Activated T-cell treated with anti-CD3 and anti-CD28 coated beads for 48 hours (primary cell): Measurements from ENCODE around the gene ASB16.

Experiments used
- DNase-seq: peaks from one replicate; pipeline ENCODE4 v3.0.0-alpha.2; 2020; ENCODE audit warnings: low read depth

The ASB16 gene

DNA sequence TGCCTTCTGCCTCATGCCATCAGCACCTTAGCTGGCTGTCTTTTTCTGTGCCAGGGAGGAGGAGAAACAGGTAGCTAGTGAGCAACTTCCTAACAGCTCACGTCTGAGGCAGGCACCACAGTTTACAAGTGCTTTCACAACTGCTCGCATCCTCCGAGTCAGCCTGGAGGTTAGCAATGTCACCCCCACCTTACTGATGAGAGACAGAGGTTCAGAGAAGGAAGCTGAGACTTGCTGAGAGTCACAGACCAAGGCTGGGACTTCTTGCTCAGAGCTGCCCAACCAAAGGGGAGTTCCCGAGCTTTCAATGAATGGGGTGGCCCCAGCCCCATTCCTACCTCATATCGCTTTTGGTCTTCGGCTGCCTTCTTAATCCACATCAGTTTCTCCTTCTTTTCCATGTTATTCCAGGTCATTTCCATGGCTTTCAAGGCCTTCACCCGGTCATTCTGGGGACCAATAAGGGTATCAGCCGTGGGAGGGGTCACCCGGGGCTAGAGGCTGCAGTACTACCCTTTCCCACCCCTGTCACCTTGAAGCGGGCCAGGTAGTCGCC lies 39.4 kb downstream of the ASB16 start:
- peak; percentile 50 for DNase-seq

DNA sequence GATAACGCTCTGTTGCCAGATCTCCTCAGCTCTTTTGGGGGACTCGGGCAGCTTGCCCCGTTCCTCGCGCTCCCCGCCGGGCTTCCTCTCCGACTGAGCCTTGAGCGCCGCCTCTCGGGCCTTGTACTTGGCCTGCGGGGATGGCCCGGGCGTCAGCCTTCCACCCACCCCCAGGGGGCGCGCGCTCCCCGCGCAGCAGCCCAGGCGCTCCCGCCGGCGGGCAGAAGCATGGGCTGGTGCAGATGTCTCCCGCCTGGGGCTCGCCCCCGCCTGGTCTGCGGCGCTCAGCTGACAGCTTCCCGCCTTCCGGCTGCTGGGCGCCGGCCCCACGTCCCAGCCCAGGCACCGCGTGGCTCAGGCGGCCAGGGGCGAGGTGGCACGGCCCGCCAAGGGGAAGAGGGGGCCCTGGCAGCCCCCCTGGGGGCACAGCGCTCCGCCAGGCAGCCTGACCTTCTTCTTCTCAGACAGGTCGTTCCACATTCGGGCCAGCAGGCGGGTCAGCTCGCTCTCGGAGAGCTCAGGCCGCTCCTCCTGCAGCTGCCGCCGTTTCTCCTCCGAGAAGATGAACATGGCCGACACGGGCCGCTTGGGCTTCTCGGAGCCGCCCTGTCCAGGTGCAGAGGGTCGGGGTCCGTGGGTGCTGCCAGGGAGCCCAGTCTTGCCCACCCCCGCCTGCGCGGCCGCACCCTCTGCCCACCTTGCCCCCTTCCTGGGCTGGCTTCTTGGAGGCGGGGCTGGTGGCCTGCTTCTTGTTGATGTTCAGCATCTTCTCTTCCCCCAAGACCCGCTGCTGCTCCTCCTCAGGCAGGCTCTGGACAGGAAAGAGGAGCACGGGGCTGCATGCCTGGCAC lies 40.1 kb downstream of the ASB16 start:
- peak; percentile 95 for DNase-seq

DNA sequence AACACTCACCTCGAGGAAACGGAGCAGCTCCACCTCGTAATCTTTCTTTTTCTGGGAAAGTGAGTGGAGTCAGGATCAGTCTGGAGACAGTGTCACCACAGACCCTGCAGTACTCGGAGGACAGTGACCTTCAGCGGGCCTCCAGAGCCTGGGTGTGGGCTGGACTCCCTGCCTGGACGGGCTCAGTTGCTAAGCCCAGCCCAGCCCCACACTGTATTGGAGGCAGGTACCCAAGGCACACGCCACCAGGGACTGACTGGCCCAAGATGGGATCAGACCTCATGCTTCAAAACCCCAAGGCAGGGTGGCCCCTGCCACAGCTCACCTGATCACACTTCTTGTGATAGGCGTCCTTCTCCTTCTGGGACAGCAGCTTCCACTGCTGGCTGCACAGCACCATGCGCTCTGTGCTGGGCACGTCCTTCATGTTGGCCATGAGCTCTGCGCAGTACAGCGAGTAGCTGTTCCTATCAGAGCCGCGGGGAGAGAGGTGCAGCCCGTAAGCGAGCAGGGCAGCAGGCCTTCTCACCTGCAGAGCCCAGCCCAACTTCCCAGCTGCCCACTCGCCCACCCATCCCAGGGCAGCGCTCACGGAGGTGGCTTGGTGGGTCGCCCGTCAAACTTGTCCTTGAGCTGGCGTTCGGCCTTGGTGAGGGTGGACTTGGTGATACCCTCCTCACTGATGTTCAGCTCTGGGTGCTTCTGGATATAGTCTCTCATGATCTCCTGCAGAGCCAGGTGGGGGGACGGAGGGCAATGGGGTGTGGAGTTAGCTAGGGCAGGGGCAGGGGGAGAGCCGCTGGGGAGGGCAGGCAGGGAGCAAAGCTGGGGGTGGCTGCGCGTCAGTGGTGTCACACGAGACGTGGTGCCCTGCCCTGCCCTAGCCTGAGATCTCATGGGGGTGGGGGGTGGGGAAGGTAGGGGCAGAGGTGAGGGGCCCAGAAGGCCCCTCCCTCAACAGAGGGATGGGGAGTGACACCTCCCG lies 41.1 kb downstream of the ASB16 start:
- no peak for DNase-seq

DNA sequence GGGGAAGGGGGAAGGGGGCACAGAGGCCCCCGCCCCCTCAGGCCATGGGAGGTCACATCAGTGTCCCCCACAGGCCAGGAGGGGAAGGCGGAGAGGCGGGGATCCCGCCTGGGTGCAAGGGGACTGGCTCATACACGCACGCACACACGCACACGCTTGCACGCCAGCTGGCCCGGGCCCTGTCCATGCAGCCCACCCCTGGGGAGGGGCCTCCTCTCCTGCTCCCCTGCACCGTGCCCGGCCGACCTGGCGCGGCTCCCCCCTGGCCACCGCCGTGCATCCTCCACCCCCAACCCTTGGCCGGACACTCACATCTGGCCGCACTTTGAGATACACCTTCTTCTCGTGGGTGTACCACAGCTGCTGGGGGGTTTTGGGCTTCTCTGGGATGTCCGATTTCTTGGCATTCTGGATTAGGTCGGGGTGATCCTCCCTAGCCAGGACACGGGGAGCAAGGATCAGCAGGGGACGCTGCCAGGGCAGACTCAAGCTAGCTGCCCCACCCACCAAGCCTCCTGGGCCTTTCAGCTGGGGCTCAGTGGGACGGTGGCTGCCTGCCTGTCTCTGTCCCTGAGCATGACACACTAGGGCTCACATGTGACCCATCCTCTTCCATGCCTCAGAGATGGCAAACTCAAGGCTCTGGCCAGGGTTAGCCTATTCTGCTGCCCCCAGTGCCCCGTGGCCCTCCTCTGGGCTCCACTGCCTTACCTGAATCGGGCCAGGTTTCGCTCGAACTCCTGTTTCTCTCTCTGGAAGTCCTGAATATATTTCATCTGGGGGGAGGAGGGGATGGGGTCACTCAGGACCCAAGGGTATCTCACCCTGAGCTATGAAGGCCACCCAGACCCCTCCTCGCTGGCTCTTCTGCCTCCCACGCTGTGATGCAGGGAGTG lies 42.3 kb downstream of the ASB16 start:
- DNase-seq, result no peak

DNA sequence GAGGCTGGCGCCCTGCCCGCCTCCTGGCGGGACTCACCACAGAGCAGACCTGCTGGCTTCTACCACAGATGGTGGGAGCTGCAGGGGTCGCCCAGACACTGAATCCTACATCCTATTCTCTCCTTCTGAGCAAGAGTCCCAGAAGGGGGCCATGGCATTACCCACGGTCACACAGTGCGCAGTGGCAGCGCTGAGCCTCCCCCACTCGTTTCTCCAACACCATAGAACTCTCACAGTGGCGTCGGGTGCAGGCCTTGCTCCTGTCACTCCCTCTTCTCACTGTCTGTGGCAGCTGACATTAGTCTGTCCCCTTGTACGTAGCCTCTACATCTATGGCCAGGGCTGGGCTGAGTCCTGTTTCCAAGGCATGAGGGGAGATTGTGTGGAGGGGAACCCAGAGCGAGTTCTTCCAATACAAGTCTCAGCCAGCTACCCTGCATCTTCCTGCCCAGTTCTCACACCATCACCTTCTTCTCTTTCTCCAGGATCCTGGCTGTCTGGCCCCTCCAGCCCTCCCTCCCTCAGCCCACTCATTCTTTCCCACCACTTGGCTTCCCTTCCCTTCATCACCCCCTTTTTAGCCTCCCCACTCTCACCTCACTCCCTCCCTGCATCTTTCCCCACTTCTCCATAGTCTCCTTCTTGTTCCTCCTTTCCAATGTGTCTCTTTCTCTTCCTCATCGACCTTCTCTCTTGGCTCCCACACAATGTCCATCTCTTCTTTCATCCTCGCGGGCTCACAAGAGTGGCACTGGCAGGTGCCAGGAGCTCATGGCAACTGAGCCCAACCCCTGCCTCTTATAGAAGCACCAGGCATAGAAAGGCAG lies 43.1 kb downstream of the ASB16 start:
- no peak for DNase-seq

DNA sequence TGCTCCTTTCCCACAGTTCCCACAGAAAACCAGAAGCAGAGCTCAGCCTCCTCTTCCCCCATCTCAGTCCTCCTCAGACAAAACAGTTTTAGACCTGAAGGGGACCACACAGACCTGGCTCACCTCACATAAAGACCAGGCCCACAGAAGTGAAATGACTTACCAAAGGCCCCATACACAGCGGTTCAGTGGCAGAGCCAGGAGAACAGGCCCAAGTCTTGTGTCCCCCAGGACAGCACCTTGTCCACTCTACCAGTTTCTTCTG lies 43.7 kb downstream of the ASB16 start:
- no peak for DNase-seq

DNA sequence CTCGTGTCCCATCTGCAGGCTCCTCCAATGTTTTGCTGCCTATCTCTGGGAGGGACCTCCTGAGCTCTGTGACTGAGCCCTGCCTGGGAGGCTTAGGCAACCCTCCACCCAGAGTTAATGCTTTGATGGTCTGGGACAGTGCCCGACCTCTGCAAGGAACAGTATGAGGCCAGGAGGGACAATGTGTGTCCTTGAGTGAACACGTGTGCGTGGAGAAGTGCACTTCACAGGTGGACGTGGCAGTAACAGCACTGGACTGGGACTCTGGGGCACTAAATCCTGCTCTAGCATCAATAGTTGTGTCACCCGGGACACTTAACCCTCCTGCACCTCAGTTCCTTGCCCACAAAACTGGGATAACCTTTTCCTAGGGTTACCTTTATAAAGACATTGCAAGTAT lies 44.4 kb downstream of the ASB16 start:
- no peak for DNase-seq

DNA sequence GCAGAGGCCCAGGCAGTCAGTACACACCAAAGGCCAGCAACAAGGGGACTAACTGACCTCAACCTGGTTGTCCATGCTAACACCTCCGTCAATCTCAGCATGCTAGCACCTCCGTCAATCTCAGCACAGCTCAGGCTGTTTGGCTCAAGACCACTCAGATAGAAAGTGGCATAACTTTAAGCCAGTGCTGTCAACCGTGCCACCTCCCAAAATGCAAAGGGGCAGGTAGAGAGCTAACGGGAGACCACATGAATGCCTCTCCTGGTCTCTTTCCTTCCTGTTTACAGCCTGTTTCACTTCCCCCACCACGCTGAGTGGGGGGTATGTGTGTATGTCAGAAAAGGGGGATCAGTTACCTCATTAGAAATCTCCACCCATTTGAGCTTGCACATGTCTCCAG lies 45.7 kb downstream of the ASB16 start:
- no peak for DNase-seq

DNA sequence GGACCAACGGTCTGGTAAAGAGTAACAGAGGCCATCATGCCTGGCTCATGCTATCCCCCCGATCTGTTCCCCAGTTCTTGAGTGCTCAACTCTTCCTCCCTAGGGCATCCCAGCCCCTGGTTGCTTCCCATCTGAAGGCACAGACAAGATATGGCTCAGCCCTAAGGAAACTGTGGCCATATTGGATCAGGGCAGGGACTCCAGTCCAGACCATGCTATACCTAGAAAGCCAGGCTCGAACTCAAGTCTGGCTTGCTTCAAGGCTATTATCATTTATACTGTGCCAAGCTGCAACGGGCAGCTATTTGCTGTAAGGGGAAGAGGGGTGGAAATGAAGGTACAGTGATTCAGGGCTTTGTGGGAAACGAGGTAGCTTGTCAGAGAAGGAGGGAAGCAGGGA lies 46.2 kb downstream of the ASB16 start:
- no peak for DNase-seq

DNA sequence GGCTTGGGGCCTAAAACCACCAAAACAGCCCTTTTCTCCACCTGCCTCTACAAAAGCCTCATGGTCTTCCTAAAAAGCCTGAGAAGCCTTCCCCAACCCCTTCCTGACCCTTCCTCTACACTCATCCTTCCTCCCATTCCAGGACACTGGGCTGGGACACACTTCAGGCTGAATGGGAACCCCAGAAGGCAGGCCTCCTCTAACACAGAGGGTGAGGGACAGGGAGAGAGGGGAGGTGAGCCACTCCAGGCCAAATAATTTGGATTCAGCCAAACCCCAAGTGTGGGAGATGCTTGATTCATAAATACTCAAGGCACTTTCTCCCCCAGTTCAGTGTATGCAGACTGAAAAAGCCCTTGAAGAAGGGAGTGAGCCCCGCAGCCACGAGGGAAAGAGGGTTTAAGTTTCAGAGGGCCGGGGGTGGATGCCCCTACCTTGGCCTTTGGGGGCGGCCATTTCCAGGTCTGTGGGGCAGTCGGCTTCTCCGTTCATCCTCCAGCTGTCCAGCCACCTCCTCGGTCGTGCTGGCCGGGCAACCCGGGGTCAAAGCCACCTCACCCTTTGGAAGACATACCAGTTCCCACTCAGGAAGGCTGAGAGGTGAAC lies 47.3 kb downstream of the ASB16 start:
- DNase-seq, result no peak

DNA sequence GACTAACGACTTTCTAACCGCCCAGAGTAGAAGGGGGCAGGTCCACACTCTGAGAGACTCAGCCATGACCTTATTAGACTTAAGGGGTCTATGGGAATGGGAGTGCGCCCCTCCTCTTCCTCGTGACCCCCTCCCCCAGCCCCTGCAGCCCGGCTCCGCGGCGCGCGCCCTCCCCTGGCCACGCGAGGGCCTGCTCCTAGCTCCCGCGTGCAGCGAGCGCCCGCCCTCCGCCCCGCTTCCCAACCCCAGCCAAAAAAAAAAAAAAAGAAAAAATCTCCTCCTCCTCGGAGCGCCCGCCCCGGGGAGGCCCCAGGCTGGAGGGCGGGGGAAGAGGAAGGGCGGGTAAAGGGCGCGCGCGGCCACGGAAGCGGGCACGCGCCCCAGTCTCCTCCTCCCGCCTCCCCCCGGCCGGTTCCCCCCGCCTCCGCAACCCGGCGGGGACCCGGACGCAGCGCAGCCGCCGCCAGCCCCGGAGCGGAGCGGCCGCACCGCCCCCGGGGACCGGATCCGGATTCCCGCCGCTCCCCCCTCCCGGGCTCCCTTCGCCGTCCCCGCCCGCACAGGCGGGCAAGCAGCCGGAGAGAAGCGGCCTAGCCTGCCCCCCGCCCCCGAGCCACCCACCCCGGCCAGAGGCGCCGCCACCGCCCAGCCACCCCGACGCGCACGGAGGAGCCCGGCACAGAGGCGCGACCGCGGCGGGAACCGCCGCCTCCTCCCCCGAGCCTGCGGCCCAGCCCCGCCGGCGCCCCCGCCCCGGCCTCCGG lies 48.0 kb downstream of the ASB16 start:
- DNase-seq, result peak; percentile 90

DNA sequence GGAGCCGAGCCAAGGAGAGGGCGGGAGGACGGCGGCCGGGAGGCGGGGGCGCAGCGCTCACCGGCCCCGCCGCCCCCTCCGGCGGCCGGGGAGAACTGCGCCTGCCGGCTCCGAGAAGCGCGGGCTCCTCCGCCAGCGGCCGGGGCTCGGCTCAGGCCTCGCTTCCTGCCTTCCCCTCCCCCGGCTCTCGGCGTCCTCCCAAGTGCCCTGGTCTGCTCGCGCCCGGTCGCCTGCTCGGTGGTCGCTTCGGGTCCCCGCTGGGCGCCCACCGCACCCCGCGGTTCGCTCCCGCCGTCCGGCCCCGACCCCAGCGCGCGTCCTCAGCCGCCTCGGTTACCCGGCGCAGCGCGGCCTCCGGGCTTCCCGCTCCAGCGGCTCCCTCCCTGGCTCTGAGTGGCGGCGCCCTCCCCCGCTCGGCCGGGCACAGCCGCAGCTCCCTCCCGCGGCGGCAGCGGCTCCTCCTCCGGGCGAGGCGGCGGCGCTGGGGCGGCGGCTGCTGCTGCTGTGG lies 48.7 kb downstream of the ASB16 start:
- peak; percentile 74 for DNase-seq

DNA sequence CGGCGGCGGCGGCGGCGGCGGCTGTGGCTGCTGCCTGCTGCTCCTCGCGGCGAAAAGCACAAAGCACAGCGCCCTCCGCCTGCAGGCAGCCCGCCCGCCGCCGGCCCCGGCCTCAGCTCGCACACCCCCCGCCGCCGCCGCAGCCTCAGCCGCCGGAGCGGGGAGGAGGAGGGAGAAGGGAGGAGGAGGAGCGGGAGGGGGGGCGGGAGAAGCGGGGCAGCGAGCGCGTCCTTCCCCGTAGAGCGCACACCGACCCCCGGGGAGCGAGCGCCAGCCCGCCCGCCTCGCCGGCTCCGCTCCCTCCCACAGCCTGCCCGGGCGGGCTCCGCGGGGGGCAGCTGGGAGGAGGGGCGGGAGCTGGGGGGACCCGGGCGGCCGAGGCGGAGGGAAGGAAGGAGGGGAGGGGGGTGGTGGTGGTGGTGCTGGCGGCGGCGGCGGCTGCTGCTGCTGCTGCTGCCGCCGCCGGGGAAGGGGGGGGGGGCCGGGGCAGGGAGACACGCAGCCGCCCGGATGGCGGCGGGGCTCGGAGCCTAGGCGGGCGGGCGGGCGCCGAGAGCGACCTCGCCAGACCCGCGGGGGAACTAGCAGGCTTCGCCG lies 49.2 kb downstream of the ASB16 start, which contains the start of gene UBTF:
UBTF (minus strand) TSS at position 60 of the 597 bp plus-strand sequence. CDS start 1,446 bp downstream, outside the sequence.
- DNase-seq, result peak; percentile 59

DNA sequence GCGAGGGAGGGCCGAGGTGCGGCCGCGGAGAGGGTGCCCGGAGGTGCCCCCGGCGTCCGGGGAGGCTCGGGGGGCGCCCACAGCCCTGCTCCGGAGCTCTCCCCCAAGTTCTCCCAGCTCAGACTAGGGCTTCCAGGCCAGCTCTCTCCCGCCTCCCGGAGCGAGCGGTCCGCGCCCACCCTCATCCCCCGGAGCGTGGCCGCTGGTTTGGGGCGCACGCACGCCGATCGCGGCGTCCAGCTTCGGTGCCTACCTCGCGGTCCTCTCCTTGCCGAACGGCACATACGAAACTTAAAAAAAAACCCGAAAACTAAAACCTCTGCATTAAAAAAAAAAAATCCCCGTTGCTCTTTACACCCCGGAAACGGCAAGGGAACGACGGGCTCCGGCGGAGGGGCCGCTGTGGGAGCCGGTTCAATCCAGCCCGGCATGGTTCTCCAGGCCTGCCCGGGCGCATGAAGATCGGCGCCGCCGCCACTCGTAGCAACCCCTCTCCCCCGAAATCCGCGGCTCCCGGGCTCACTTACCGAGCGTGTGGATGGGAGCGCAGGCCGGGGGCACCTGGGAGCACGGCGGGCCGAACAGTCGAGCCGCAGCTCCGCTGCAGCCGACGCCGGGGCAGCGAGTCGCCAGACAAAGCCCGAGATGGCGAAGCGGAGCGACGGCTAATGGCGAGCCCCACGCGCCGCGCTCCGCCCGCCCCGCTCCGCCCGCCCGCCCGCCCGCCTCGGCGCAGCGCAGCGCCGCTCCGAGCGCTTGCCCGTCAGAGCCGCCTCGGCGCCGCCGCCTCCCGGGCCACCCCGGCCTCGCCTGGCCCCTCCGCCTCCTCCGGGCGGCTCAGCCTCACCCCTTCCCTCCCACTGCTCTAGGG lies 49.9 kb downstream of the ASB16 start:
- no peak for DNase-seq

DNA sequence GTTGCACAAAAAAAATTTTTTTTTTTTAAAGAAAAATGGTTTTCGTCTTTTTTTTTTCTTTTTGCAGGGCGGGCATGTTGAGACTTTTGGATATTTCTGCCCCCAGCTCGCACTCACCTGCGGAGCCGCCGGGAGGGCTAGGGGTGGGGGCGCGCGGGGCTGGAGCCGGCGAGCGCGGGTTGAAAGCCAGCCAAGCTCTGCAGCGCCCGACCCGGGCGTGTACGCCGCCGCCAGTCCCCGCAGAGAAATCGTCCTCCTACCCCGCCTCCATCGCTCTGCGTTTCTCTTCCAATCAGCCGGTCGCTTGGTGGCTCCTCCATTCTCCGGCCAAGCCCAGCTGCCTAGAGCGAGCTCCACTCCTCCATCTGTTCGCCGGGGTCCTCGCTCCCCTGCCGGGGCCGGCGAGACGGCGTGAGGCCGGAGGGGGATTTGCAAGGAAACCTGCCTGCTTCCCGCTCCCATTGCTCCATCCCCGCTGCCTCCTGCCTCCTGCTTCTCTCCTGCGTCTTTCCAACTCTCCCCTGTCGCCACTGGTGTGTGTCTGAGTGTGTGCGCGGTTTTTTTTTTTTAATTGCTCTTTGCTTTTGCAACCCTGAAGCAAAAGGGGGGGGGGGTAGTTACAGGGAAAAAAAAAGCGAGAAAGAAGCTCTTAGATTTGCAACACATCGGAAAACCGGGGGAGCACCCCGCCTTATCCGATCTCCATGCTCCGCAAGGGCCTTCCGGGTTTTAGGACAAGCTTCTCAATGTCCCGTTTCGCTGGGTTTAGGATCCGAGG lies 50.8 kb downstream of the ASB16 start:
- DNase-seq, result peak; percentile 59

DNA sequence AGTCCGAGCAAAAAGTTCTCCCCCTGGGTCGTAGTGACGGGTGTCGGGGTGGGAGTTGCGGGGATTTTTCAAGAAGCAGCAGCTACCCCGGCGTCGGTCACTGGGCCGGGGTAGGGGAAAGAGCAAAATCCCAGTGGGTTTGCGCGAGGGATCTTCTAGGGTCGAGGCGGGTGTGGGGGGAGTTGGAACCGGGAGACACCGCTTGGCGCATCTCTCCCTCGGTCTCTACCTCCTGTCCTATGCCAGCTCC lies 51.3 kb downstream of the ASB16 start:
- DNase-seq, result no peak

DNA sequence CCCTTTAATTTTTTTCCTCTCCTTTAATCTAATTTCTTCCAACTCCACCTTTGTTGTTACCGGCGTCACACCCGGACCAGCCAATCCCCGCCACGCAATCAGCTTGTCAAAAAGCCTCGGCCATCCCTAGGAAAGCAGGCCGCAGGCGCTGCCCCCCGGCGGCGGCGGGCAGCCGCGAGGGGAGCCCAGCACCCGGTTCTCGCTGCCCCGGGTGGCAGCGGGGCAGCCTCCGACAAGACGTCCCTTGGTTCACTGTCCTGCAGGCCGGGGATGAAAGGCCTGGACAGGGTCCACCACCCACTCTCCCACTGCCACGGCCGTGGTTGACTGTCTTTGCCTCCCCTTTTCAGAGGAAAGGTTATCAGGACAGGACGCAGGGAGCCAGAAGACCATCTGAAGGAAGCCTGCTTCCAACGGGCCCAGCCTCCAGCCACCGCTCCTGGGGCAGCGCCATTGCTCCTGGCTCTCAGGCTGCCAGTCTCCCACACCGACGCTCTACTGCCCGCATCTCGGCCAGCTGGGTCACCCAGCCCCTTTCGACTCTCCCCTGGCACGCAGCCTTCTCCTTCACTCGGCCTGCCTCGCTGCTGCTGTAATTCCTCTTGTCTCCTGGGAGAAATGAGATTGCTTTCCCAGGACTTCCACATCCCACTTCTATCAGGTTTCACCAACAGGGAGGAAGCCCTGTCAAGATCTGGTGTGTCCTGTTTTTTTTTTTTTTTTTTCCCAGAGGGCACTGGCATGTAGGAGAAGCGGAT lies 51.8 kb downstream of the ASB16 start:
- DNase-seq, result no peak
